ENCODE results near the gene DNM3. TPM values are rescaled to one million over a fixed set of nuclear protein-coding genes. Genes with fewer than 3 reads are reported as not detected.

The DNM3 gene
- total RNA-seq, 1 donor from 2014 or later = 7.7 TPM

DNA sequence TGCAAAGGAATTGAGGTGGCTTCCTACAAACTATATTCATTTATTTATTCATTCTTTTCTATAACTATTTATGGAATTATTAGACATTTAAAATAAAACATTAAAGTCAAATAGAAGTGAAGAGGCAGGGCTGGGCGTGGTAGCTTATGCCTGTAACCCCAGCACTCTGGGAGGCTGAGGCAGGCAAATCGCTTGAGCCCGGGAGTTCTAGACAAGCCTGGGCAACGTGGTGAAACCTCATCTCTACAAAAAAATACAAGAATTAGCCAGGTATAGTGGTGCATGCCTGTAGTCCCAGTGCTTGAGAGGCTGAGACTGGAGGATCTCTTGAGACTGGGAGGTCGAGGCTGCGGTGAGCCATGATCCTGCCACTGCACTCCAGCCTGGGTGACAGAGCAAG is 23.8 kb downstream of the DNM3 start:
- no peak overlapping the region for H3K4me3 Mint-ChIP-seq (ENCODE audit: unreplicated experiment)
- peaks cover 2% of the 10 kb centered on the region for H3K4me1 Mint-ChIP-seq (ENCODE audit: unreplicated experiment)
- H3K9me3 Mint-ChIP-seq (ENCODE audit: unreplicated experiment) = no peaks in the 10 kb centered on the region
- TF ChIP-seq, protein P1, sequence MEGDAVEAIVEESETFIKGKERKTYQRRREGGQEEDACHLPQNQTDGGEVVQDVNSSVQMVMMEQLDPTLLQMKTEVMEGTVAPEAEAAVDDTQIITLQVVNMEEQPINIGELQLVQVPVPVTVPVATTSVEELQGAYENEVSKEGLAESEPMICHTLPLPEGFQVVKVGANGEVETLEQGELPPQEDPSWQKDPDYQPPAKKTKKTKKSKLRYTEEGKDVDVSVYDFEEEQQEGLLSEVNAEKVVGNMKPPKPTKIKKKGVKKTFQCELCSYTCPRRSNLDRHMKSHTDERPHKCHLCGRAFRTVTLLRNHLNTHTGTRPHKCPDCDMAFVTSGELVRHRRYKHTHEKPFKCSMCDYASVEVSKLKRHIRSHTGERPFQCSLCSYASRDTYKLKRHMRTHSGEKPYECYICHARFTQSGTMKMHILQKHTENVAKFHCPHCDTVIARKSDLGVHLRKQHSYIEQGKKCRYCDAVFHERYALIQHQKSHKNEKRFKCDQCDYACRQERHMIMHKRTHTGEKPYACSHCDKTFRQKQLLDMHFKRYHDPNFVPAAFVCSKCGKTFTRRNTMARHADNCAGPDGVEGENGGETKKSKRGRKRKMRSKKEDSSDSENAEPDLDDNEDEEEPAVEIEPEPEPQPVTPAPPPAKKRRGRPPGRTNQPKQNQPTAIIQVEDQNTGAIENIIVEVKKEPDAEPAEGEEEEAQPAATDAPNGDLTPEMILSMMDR (IDR thresholded peaks at IDR 0.05; ENCODE audit: unreplicated experiment) = no peak
- no peak overlapping the region for H3K27ac Mint-ChIP-seq (ENCODE audit: unreplicated experiment)
- DNase-seq (ENCODE audit: low spot score) = no peak
- no peaks in the 10 kb centered on the region for H3K36me3 Mint-ChIP-seq (ENCODE audit: low read depth, unreplicated experiment)
- no peaks in the 10 kb centered on the region for H3K27me3 Mint-ChIP-seq (ENCODE audit: unreplicated experiment)

DNA sequence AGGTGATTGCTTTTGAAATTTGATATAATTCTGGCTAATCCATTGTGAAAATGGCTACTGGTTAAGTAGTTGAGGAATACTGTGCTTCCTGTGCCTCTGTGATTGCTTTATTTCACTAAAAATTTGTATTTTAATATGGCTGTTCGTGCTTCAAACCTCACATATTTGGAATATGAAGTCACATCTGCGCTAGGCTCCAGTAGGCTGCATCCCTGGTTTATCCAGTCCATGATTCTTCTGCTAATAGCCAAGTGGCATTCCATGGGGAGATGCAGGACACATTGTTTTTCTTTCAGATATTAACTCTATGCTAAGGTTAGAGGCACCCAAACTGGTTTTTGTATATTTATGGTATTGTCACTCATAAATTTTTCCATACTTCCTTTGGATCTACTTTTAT is 25.9 kb downstream of the DNM3 start:
- Mint-ChIP-seq H3K27ac (ENCODE audit: unreplicated experiment) (no peak overlapping the region), H3K9me3 (ENCODE audit: unreplicated experiment) (no peaks in the 10 kb centered on the region), H3K4me1 (ENCODE audit: unreplicated experiment) (peaks cover 5% of the 10 kb centered on the region), H3K36me3 (ENCODE audit: low read depth, unreplicated experiment) (no peaks in the 10 kb centered on the region), H3K4me3 (ENCODE audit: unreplicated experiment) (no peak overlapping the region), H3K27me3 (ENCODE audit: unreplicated experiment) (no peaks in the 10 kb centered on the region)
- DNase-seq (ENCODE audit: low spot score) = no peak
- TF ChIP-seq, protein P1 (IDR thresholded peaks at IDR 0.05; ENCODE audit: unreplicated experiment) = no peak

DNA sequence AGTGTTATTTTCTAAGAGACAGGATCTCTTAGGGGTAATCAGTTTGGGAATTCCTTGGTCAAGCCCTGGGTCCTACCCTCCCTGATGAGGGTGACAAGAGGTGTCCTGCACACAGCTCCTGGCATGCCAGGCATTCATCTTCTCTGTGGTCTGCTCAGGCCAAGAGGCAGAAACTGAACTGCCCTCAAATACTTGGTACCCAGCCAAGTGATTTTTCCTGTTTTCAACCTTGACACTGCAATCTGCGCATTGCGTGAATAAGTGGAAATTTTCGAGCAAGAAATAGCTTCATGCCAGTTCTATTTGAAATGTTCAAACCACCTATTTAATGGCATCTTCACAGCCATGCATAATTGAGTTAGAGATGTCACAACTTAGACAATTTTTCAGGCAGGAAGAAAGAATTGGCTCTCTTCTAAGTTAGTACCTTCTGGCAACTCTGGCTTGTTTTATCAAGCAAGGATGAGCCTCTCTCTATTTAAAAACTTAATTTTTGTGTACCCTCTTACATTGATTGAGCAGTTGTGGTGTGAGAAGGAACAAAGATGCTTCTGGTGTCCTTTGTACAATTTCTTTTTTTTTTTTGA is 27.0 kb downstream of the DNM3 start:
- no peaks in the 10 kb centered on the region for H3K27me3 Mint-ChIP-seq (ENCODE audit: unreplicated experiment)
- H3K4me3 Mint-ChIP-seq (ENCODE audit: unreplicated experiment) = no peak overlapping the region
- H3K36me3 Mint-ChIP-seq (ENCODE audit: low read depth, unreplicated experiment) = no peaks in the 10 kb centered on the region
- no peaks in the 10 kb centered on the region for H3K9me3 Mint-ChIP-seq (ENCODE audit: unreplicated experiment)
- TF ChIP-seq, protein P1 (IDR thresholded peaks at IDR 0.05; ENCODE audit: unreplicated experiment) = no peak
- H3K4me1 Mint-ChIP-seq (ENCODE audit: unreplicated experiment) = peaks cover 8% of the 10 kb centered on the region
- DNase-seq (ENCODE audit: low spot score) = no peak
- no peak overlapping the region for H3K27ac Mint-ChIP-seq (ENCODE audit: unreplicated experiment)

DNA sequence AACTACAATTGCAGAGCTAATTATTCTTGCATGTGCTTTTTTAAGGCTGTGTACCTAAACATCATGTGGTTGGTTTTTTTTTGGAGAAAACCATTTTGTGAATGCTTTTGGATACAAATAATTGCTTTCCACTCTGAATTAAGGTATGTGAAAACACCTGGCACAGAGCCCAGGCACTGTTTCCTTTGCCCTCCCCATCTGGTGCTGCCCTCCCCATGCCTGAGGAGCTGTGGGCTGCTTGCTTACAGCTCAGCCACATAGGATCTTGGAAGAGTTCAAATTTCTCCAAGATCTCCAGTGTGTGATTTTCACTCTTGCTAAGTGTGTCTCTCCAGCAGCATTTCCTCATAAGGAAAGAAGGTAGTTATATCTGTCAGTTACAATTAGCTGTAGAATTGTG is 27.8 kb downstream of the DNM3 start:
- no peak overlapping the region for H3K27ac Mint-ChIP-seq (ENCODE audit: unreplicated experiment)
- TF ChIP-seq, protein P1 (IDR thresholded peaks at IDR 0.05; ENCODE audit: unreplicated experiment) = no peak
- peaks cover 8% of the 10 kb centered on the region for H3K4me1 Mint-ChIP-seq (ENCODE audit: unreplicated experiment)

DNA sequence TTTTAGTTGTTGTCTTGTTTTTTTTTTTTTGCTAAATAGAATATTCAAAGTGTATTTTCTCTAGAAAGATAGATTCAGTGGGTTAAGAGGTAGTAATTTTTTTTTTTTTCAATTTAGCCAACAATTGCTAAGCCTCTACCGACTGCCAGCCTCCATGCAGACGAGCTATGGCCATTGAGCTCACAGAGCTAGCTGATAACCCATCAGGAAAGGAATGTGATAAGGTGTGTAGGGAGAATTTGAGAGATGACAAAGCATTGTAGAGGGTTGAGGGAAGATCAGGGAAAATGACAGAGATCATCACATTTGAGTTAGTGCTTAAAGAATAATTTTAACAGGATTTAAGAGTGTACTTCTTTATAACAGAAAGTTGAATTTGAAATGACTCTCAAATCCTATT is 30.6 kb downstream of the DNM3 start:
- H3K4me3 Mint-ChIP-seq (ENCODE audit: unreplicated experiment) = no peak overlapping the region
- no peaks in the 10 kb centered on the region for H3K36me3 Mint-ChIP-seq (ENCODE audit: low read depth, unreplicated experiment)
- TF ChIP-seq, protein P1 (IDR thresholded peaks at IDR 0.05; ENCODE audit: unreplicated experiment) = no peak
- H3K27ac Mint-ChIP-seq (ENCODE audit: unreplicated experiment) = no peak overlapping the region
- no peaks in the 10 kb centered on the region for H3K9me3 Mint-ChIP-seq (ENCODE audit: unreplicated experiment)
- no peak for DNase-seq (ENCODE audit: low spot score)
- H3K4me1 Mint-ChIP-seq (ENCODE audit: unreplicated experiment) = peaks cover 8% of the 10 kb centered on the region
- H3K27me3 Mint-ChIP-seq (ENCODE audit: unreplicated experiment) = no peaks in the 10 kb centered on the region

More for the DNA sequence above, 27.8 kb downstream of the DNM3 start:
- Mint-ChIP-seq H3K9me3 (ENCODE audit: unreplicated experiment) (no peaks in the 10 kb centered on the region), H3K4me3 (ENCODE audit: unreplicated experiment) (no peak overlapping the region), H3K27me3 (ENCODE audit: unreplicated experiment) (no peaks in the 10 kb centered on the region), H3K36me3 (ENCODE audit: low read depth, unreplicated experiment) (no peaks in the 10 kb centered on the region)
- no peak for DNase-seq (ENCODE audit: low spot score)

Data from endothelial cell (in vitro differentiated cells).